GM03348 (cell line): ENCODE measurements around the gene PRKCA.

Experiments used
- DNase-seq: peaks from one replicate; pipeline ENCODE4 v3.0.0; 2012; ENCODE audit warnings: low spot score

PRKCA gene

DNA sequence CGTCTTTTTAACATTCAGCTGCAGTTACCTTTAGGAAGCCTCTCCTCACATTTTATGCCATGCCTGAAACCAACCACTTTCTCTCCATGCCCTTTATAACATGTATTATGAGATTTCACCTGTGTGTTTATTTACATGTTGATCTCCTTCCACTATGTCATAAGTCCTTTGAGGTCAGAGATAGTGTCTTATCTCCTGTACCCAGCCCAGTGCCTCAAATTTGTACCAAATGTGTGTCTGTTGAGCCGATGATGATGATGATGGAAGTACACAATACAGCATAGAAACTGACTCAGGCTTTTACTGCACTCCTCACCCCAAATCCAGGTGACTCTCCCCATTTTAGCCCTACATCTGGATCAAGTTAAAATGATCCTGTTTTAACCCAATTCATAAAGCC lies 353.0 kb downstream of the PRKCA start:
- no peak for DNase-seq

DNA sequence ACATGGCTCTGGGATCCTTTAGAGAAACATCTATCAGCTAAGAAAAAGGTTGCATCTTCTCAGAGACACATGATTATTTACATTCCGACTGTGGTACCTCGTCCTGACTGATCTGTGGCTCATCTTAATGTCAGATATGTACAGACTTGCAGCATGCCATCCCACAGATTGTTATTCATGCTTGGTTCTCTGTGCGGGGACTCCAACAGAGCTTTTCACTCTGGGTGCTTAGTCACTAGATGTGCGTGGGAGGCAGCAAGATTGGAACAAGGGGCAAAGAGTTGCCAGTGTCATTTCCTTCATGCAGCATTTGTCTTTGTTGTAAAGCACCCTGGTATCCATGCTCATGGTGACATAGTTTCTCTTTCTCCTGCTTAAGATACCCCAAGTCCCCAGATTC lies 353.4 kb downstream of the PRKCA start:
- peak; percentile 54 for DNase-seq

DNA sequence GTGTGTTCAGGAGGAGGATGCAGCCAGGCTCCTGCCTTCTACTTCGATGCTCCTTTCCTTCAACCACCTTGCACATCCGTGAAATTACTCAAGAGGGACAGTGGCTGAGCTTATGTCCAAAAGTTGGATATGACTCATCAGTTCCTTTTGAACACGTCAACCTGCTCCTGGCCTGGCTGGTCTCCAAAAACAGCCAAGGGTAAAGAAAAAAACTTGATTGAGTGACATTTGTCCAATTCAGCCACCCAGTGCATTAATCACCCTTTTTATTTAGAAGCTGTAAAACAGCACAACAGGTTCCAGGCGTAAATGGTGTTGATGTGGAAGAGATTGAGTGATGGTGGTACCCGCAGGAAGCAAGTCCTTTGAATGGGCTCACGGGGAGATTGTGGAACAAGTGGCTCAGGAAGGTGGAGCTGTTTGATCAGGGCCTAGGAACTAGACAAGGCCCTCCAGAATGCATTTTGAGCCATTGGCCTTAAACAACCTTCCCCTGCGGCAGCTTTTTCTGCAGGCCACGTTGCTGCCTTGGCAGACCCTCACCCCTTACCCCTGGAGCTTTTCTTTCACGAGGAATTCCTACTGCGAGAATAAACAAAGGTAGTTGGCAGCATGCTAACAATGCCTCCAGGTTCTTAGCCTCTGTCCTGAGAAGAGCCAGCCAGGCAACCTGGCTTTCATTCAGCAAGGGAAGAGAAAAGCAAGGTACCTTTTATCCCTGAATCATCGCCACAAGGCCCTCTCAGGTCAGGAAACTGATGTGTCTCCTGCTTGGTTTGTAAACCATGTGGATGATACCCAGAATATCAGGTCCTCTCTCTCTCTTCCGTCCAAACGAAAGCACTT lies 359.2 kb downstream of the PRKCA start:
- no peak for DNase-seq

DNA sequence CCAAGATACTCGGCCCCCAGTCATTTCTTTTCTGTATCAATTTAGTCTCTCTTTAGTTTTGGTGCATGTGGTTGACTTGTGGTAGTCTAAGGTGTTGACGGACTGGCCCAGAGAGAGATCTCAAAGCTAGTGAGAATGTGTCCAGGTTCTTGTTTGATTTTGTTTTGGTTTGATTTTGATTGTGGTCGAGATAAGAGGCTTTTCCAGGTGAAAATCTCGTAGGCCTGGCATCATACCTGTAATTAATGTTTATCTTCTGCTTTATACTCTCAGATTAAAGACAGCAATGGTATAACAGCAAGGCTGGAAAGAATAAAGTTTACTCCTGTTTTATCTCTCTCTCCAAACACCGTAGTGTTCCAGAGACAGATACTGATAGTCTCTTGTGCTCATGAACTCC lies 360.1 kb downstream of the PRKCA start:
- DNase-seq = no peak

DNA sequence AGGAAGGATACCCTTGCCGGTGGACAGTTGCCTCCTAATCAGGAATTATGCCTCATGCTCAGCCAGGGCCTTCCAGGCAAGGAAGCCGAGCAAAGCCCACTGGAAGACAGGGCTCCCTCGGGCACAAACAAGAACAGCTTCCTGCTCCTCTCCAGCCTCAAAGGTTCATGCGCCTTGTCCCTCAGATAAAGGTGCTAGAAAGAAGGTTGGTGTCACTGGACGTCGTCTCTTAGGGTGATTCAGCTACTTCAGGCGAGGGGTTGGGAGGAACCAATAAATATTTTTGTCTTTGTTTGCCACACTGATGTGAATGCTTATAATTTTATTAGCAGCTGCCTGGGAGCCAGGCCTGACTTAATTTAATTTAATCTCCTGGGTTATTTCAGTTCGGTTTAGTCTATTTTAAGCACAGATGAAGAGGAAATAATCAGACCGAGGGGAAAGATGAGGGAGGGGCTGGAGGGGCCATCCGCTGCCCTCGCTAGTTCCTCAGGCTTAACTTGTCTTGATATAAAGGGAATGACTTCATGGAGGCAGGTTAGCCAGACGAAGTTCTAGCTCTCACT lies 360.7 kb downstream of the PRKCA start:
- no peak for DNase-seq

DNA sequence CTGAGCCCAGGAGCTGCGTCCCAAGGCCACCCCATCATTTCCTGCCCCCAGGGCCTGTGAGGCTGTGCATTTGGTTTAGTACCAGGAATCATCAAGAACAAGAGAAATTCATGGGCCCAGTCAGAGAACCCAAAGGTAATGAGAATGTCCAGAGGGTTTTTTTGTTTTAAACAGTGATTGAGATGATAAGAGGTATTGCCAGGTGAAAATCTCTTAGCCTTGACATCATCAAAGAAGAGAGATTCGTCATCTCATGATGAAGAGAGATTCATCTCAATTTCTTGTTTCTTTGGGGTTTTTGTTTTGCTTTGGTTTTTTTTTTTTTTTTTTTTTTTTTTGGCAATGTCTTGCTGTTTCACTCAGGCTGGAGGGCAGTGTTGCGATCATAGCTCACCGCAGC lies 361.9 kb downstream of the PRKCA start:
- DNase-seq = no peak

DNA sequence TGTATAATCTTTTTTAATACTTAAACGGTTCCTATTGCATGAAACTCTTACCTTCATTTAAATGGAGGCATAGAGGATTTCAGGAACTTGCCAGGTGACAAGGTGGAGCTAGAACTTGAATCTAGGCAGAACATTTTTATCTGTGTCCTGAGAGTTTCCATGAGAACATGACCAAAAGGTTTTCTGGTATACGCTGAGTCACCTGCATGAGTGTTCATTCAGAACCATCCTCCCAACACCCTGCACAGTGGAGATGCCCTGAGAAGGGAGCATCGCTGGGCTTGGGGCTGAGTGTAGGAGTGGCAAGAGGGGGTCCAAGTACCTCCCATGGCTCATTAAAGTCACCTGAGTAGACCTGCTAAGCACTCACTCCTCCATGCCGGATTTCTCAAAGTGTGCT lies 362.8 kb downstream of the PRKCA start:
- no peak for DNase-seq

DNA sequence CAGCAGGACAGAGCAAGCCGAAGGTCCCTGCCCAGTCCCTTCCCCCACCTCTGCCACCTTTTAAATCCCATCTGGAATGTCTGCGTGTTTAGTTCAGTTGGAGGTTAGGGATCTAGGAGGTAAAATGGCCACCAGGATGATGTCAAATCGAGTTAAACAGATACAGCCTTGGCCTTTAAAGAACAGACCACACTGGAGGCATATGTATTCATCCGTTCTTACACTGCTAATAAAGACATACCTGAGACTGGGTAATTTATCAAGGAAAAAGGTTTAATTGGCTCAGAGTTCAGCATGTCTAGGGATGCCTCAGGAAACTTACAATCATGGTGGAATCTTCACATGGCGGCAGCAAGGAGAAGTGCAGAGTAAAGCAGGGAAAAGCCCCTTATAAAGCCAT lies 364.7 kb downstream of the PRKCA start:
- DNase-seq = no peak

DNA sequence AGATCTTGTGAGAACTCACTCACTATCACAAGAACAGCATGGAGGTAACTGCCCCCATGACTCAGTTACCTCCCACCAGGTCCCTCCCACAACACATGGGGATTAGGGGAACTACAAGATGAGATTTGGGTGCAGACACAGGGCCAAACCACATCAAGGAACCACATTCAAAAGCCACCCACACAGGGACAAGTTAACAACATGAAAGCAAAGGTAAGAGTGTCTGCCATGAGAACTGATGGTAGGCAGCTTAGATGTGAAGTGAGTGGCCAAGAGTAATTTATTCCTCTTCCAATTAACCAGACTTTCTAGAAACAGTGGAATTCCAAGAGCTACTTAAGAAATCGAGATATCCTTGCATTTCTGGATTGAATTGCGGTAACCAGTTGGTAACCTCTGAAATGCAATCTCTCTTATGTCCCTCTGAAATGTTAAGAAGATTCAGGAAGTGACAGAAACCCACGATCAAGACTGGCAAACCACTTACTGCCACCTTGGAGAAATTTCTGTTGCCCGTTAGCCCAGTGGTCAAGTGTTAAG lies 365.1 kb downstream of the PRKCA start:
- no peak for DNase-seq

DNA sequence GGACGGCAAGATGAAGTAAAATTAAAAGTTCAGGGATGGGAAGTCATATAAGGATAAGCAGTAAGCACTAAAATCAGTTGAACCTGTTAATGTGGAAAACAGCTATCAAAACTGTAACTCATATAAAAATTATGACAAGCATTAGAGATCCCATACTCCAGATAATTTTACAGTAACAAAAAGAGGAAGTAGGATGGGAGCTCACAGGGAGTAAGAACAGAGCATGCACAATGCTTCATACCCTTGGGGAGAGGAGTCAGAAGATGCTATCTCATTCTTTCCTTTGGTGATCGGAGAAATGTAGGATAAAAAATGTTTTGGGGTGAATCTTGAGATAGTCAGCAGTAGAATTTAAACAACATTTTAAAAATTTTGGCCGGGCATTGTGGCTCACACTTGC lies 367.8 kb downstream of the PRKCA start:
- DNase-seq = no peak

DNA sequence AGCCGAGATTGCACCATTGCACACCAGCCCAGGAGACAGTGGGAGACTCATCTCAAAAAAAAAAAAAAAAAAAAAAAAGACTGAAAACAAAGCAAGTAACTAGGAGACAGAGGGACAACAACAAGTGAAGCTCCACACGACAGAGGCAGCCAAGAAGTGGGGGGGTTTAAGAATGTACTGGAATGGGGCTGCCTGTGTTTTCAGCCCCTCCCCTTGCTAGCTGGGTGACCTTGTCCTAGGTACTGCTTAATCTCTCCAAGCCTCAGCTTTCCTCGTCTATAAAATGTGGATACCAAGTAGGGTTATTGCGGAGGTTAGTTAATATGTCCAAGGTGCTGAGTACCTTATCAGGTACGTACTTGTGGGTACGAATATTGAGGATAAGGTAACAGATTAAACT lies 368.7 kb downstream of the PRKCA start:
- DNase-seq = no peak

DNA sequence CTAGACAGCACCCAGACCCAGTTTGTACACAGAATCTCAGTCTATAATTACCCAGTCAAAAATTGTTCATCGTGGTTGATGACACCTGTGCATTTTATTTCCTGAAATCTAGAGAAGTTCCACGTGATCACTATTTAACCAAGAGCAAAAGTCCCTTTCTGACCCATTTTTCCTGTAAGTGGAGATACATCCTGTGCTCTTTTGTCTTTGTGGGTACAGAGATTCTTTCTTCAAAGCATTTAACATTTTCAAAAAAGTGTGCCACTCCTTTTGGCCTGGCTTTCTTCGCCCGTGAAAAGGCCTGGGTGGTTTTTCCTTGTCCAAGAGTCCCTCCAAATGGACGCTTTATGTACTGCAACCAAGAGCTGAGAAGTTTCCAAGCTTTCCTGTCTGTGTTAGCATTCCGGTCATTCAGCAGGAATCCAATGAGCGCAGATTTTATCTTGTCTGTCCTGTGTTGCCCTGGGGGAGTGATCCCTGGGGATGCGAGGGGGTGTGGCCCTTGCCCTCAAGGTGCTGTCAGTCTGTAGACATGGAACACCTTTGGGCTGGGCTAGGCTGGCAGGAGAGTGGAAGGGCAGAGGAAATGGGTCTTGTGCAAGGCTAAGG lies 371.4 kb downstream of the PRKCA start:
- peak; percentile 82 for DNase-seq

DNA sequence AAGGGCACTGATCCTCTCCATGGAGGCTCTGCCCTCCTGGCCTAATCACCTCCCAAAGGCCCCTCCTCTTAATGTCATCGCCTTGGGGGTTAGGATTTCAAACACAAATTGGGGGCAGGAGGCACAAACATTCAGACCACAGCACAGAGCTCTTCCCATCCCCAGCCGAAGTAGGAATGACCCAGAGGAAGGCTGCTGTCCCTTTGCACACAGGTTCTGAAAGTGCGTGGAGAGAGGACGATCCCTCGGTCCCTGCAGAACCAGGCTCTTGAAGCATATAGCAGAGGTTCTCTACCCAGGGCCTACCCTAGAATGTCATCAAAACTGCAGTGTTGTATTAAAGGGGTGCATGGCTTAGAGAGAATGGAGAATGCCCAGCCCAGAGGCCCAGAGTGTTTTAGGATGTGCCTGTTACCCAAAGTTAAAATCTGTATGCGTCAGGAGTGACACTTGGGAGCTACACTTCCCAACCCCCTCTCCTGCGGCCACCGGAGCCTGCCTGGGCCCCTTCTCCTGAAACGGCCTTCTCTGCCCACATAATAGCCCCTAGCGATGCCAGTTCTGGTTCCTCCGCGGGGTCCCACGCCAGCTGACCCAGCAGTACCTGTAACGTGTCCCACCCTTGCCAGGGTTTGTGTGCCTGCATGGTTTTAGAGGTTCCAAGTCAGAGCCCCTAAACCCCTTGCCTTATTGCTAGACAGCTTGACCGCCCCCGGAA lies 373.0 kb downstream of the PRKCA start:
- DNase-seq = no peak

DNA sequence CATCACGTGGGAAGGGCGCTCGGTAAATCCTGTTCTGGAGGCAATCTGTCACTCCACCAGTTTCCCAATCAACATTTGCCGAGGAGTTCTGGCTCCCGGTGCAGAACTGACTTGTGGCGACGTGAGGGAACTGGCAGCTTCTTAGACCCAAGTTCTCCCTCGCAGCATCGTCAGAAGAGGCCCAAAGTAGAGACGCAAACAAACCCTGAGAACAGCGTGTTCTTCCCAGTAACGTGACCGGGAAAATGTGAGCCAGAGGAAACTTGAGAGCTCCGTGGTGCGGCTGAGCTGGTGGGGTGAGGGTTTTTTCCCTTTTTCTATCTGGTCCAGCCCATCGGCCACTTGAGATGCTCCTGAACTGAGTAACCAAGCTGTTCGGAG lies 373.6 kb downstream of the PRKCA start:
- no peak for DNase-seq

DNA sequence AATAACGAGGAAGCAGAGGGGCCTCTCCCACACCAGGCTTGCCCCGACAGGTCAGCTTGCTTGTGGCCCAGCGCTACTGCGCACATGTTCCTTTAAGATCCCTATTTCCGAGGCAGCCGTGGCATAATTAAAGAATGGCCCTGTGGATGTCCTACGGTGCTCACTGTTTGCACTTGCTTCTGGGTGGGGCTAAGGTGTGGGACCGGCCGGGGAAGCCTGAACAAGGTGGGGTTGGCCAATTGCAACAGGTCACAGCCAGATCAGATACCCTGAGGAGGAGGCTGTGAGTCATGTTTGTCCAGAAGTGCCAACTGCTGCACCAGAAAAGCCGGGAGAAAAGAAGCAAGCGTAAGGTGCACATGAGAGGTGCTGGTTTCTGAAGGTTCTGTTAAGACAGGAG lies 374.0 kb downstream of the PRKCA start:
- DNase-seq = no peak

DNA sequence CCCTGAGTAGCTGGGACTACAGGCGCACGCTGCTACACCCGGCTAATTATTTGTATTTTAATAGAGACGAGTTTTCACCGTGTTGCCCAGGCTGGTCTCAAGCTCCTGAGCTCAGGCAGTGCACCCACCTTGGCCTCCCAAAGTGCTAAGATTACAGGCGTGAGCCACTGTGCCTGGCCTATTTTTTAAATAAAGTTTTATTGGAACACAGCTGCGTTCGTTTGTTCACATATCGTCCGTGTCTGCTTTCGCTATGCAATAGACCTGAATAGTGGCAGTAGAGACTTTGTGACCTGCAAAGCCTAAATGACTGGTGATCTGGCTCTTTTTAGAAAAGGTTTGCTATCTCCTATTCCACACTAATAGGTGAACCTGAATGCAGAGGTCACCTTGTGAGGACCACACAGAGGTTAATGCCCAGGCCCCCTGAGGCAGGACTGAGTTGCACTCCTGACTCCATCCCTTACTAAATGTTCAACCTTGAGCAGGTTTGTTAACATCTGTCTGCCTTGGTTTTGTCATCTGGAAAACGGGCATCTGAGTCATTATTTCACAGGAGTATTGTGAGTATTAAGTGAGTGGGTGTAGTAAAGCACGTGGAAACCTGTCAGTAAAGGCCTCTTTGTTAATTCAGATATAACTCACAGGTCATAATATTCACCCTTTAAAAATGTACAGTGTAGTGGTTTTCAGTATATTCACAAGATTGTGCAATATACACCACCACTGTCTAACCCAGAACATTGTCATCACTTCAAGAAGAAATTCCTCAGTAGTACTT lies 375.0 kb downstream of the PRKCA start:
- DNase-seq = peak; percentile 68

DNA sequence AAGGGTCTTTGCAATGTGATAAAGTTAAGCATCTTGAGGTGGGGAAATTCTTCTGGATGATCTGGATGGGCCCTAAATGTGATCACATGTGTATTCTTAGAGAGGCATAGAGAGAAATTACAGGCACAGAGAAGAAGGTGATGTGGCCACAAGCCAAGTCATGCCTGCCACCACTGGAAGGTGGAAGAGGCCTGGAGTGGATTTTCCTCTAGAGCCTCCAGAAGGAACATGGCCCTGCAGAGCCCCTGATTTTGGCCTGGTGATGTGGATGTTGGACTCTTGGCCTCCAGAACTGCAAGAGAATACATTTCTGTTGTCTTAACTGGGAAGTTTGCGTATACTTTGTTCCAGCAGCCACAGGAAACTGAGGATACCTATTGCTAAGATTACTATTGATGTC lies 375.6 kb downstream of the PRKCA start:
- DNase-seq = no peak

DNA sequence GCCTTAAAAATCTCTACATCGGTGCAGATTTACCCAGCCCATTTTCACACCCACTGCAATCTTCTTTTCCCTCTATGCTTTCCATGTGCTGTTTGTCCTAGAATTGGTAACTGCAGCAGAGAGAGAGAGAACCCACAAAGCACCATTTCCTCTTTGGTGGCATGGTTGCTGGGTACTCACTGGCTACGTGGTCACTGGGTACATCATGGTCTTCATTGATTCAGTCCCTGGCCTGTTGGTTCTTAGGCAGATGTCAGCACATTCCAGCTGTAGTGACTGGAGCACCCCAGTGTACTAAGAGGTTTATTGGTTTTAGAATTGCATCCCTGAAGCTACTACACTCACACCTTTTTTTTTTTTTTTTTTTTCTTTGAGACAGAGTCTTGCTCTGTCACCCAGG lies 376.4 kb downstream of the PRKCA start:
- no peak for DNase-seq

DNA sequence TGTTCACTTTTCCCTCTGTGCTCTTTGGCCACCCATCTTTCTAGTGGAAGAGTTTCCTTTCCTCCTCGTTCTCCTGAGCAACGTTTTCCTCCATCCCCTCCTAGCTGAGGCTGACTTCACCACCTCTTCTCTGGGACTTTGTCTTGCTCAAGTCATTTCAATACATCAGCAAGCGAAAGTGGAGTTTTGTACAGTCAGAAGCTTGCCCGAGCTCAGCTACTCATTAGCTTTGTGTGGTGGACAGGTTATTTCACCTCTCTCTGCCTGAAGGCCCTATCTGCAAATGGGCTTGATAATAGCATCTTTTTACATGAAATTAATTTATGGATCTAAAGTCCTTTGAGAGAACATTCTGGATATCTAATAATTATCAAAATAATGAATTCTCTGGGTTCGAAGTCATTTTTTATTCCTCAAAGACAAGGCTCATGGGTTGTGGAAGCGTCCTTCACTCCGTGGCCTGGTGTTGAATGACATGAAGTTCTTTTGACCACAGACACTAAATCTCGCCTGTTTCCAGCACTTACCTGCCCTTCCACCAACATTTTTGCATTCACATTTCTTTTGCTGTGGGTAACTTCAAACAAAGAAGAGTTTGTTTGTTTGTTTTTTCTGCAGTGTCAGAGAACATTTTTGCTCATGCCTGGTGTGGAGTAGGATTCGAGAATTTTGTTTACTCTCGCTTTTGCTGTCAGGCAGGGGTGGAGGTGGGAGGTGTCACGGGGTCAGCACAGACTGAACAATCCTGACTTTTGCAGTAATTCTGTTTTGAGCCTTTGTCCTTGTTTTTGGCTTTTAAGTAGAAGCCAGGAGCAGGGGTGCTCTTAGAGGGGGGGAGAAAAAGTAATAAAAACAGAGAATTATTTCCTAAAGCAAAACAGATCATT lies 377.5 kb downstream of the PRKCA start:
- DNase-seq = no peak

DNA sequence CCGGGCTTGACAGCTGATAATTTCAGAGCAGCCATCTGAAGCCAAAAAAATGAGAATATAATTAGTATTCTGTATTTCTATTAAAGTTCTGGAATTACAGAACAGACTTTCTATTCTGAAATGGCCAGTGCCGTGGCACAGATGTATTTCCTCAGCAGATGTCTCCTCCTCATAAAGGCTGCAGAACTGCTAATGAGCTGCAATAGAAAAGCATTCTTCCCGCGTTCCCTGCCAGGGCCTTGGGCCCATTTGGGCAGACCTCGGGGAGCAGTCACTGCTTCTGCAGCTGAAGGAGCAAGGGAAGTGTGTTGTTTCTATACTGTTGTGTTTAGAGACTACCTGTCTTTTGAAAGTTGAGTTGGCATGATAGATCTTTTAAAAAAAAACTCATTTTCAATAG lies 379.9 kb downstream of the PRKCA start:
- DNase-seq = no peak

DNA sequence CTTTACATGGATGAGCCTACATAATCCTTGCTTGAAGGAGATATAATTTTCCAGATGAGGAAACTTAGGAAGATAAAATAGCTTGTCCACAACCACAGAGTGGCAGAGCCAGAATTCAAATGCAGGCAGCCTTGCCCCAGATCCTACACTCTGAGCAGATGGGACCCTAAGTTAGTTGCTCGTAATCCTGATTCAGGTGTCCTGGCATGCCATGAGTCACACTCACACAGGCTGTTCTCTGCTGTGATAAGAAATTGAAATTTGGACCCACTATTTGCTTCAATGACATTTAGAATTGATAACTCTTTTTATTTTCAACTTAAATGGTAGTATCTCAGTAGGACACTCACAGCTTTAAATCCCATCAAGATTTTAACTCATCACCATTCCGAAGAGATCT lies 381.8 kb downstream of the PRKCA start:
- DNase-seq = no peak
